Right atrium auricular region (tissue), 2 donors: ENCODE measurements around the gene ZNF821. TPM values are rescaled to one million over a fixed set of nuclear protein-coding genes. Genes with fewer than 3 reads are reported as not detected.
"Not testable (repeated sequence)": the region's sequence is repeated elsewhere in the genome, so short reads cannot be mapped to it uniquely, and the experiment has no call there.

Experiments used
- DNase-seq: peaks from one replicate; pipeline ENCODE4 v3.0.0-alpha.2; 2019; ENCODE audit warnings: low spot score
- H3K27ac ChIP-seq, 2 donors: fragments of 200-600 bp; sonication (generic); 1 replicate in 1 of 2; 2 replicates in 1 of 2; pipeline ENCODE4 v1.5.1; 2016 to 2019
- H3K27me3 ChIP-seq, 2 donors: fragments of 200-600 bp; sonication (generic); one replicate each; pipeline versions ENCODE4 v1.5.1 to v1.6.0; 2017 to 2019
- H3K36me3 ChIP-seq: fragments of 200-600 bp; sonication (generic); one replicate; pipeline ENCODE4 v1.5.1; 2016
- H3K4me1 ChIP-seq, 2 donors: fragments of 200-600 bp; sonication (generic); one replicate each; pipeline versions ENCODE4 v1.5.1 to v1.6.0; 2017 to 2019
- H3K4me3 ChIP-seq, 2 donors: fragments of 200-600 bp; sonication (generic); 1 replicate in 1 of 2; 2 replicates in 1 of 2; pipeline ENCODE4 v1.5.1; 2017 to 2019; ENCODE audit warnings: mild to moderate bottlenecking in 1 of 2, moderate library complexity in 1 of 2
- H3K9me3 ChIP-seq, 2 donors: fragments of 200-600 bp; sonication (generic); one replicate each; pipeline ENCODE4 v1.5.1; 2019
- CTCF ChIP-seq, 2 donors: fragments of 200-600 bp; sonication (generic); IDR thresholded peaks; one replicate each; pipeline ENCODE4 v1.5.1; 2019; ENCODE audit warnings: antibody characterized with exemption in 2 of 2
- total RNA-seq, 2 donors: library from RNA; depleted of rRNA; stranded (reverse); fragments of >200 nt; gene quantifications; one replicate each; pipeline ENCODE4 v1.1.0, GENCODE V29; 2016

The ZNF821 gene
- total RNA-seq, 2 donors from 2014 or later = 2.6 to 8.9 TPM

GRCh38 chr16:71912534-71913275 is 28.7 kb upstream of the ZNF821 start:
- Histone ChIP-seq H3K9me3 (no peaks in the 10 kb centered on the region), H3K36me3 (peaks cover 23% of the 10 kb centered on the region), H3K4me1 (peaks cover 0 to 73% of the 10 kb centered on the region in 2 donors)

GRCh38 chr16:71911121-71911520 is 27.1 kb upstream of the ZNF821 start:
- H3K27me3 ChIP-seq = no peaks in the 10 kb centered on the region
- no peak overlapping the region for H3K27ac ChIP-seq
- H3K4me1 ChIP-seq = peaks cover 0 to 71% of the 10 kb centered on the region in 2 donors
- peaks cover 7% of the 10 kb centered on the region for H3K36me3 ChIP-seq
- H3K9me3 ChIP-seq = no peaks in the 10 kb centered on the region
- DNase-seq = no peak
- no peak for TF ChIP-seq CTCF (IDR thresholded peaks at IDR 0.05)
- no peak overlapping the region for H3K4me3 ChIP-seq

More at GRCh38 chr16:71912534-71913275, 28.7 kb upstream of the ZNF821 start:
- Histone ChIP-seq H3K4me3 (no peak overlapping the region), H3K27ac (no peak overlapping the region), H3K27me3 (no peaks in the 10 kb centered on the region)
- no peak for TF ChIP-seq CTCF (IDR thresholded peaks at IDR 0.05)
- no peak for DNase-seq

GRCh38 chr16:71905765-71906164 is 21.8 kb upstream of the ZNF821 start:
- H3K4me3 ChIP-seq, H3K27ac ChIP-seq, H3K27me3 ChIP-seq, H3K36me3 ChIP-seq, H3K9me3 ChIP-seq, DNase-seq: not testable (repeated sequence)
- peaks cover 0 to 65% of the 10 kb centered on the region in 2 donors for H3K4me1 ChIP-seq

GRCh38 chr16:71904239-71904638 is 20.3 kb upstream of the ZNF821 start:
- Histone ChIP-seq H3K9me3 (no peaks in the 10 kb centered on the region), H3K36me3 (no peaks in the 10 kb centered on the region), H3K27me3 (no peaks in the 10 kb centered on the region), H3K4me3 (no peak overlapping the region), H3K4me1 (peaks cover 0 to 64% of the 10 kb centered on the region in 2 donors), H3K27ac (peak overlapping the region; percentile 60 to 66)
- TF ChIP-seq CTCF (IDR thresholded peaks at IDR 0.05) = no peak
- DNase-seq = no peak

GRCh38 chr16:71903608-71904007 is 19.6 kb upstream of the ZNF821 start:
- peaks cover 0 to 66% of the 10 kb centered on the region in 2 donors for H3K4me1 ChIP-seq
- no peak for DNase-seq
- H3K9me3 ChIP-seq = no peaks in the 10 kb centered on the region
- TF ChIP-seq CTCF (IDR thresholded peaks at IDR 0.05) = no peak
- no peaks in the 10 kb centered on the region for H3K27me3 ChIP-seq
- H3K36me3 ChIP-seq = no peaks in the 10 kb centered on the region
- no peak overlapping the region for H3K4me3 ChIP-seq
- peak overlapping the region; percentile 60 to 66 for H3K27ac ChIP-seq

GRCh38 chr16:71902656-71903365 is 18.8 kb upstream of the ZNF821 start:
- Histone ChIP-seq H3K27ac (peak overlapping the region; percentile 60 to 66), H3K4me1 (peaks cover 0 to 66% of the 10 kb centered on the region in 2 donors), H3K36me3 (no peaks in the 10 kb centered on the region)

More at GRCh38 chr16:71902656-71903365, 18.8 kb upstream of the ZNF821 start:
- no peak overlapping the region for H3K4me3 ChIP-seq
- no peak for TF ChIP-seq CTCF (IDR thresholded peaks at IDR 0.05)
- no peaks in the 10 kb centered on the region for H3K27me3 ChIP-seq
- DNase-seq = no peak
- no peaks in the 10 kb centered on the region for H3K9me3 ChIP-seq
